ENCODE results near the gene OTOP2.
"Not testable (repeated sequence)": the region's sequence is repeated elsewhere in the genome, so short reads cannot be mapped to it uniquely, and the experiment has no call there.

The OTOP2 gene

DNA sequence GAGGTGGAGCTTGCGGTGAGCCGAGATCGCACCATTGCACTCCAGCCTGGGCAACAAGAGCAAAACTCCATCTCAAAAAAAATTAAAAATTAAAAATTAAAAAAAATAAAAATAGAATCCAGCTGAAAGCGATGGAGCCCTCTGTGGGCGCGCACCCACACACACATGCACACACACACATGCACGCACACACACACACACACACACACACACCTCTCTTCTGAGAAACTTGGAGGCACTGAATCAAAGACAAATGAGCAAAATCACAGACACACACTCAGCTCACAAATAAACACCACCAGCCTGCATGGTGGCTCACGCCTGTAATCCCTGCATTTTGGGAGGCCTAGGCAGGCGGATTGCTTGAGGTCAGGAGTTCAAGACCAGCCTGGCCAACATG lies 21.0 kb upstream of the OTOP2 start:
- DNase-seq = no peak

DNA sequence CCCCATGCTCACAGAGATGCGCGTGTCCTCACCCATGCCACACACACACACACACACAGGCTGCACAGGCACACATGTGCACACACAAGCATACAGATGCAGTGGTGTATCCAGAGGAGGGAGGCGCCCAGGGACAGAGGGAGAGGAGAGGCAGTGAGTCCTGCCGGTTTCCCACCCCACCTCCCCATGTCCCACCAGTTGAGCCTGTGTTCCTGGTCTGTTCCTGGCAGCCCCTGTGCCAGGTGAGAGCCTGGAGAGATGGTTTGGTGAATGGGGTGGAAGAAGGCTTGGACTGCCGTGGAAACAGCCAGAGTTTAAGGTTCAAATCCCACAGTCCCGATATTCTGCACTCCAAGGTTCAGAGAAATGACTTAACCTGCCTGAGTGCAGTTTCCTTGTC lies 20.4 kb upstream of the OTOP2 start:
- DNase-seq = no peak

DNA sequence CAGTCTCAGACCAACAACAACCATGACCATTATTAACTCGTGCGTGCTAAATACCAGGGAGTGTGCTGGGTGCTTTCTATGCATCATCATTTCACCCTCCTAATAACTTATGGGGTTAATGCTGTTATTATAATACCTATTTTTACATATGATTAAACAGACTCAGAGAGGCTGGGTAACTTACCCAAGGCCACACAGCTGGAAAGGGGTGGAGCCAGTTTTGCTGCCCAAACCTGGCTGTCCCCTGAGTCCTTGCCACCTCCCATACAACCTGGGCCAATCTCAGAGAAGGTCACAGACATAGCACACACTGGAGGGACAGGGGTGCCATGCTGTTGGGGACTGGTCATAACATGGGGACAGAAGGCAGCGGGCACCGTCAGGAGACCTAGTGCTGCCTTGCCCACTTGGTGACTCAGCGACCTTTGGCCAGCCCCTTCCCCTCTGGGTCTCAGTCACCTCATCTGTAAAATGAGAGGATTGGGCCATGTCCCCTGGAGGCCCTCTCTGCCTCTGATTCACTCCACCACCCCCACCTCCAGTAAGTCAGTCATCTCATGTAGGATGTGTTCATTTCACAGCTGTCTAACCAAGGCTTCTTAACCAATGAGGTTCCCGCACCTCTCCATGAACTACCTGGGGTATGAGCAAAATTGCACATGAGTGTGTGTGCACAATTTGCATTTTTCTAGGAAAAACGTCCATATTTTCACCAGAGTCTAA lies 19.2 kb upstream of the OTOP2 start:
- no peak for DNase-seq

DNA sequence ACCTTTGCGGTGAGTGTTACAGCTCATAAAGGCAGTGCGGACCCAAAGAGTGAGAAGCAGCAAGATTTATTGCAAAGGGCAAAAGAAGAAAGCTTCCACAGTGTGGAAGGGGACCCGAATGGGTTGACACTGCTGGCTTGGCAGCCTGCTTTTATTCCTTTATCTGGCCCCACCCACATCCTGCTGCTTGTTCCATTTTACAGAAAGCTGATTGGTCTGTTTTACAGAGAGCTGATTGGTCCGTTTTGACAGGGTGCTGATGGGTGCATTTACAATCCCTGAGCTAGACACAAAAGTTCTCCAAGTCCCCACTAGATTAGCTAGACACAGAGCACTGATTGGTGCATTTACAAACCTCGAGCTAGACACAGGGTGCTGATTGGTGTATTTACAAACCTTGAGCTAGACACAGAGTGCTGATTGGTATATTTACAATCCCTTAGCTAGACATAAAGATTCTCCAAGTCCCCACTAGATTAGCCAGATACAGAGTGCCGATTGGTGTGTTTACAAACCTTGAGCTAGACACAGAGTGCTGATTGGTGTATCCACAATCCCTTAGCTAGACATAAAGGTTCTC lies 17.8 kb upstream of the OTOP2 start:
- not testable (repeated sequence) for DNase-seq

DNA sequence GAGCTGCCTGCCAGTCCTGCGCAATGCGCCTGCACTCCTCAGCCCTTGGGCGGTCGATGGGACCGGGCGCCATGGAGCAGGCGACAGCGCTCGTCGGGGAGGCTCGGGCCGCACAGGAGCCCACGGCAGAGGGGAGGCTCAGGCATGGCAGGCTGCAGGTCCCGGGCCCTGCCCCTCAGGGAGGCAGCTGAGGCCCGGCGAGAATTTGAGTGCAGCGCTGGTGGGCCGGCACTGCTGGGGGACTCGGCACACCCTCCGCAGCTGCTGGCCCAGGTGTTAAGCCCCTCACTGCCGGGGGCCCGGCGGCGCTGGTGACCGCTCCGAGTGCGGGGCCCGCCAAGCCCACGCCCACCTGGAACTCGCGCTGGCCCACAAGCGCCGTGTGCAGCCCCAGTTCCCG lies 17.1 kb upstream of the OTOP2 start:
- DNase-seq = no peak

DNA sequence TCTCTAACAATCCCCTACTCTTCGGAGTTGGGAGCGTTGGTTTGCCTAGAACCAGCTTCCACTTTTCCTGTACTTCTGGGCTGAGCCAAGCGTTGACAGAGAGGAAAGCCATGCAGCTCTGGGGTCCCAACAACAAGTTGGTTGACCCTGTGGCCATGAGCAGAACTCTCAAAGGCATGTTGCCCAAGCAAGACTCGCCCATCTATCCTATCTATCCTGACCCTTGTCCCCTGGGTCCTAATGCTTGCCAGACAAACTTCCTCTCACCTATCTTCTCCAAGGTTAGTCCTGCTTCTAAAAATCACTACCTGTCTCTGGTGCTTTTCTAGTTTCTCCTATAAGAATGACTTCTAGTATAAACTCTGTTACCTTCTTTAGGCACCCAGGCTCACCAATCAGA lies 15.0 kb upstream of the OTOP2 start:
- DNase-seq = not testable (repeated sequence)

DNA sequence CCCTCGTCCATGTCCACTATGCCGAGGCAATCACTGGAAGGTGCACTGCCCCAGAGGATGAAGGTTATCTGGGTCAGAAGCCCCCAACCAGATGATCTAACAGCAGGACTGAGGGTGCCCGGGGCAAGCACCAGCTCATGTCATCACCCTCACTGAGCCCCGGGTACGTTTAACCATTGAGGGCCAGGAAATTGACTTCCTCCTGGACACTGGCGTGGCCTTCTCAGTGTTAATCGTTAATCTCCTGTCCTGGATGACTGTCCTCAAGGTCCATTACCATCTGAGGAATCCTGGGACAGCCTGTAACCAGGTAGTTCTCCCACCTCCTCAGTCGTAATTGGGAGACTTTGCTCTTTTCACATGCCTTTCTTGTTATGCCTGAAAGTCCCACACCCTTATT lies 12.7 kb upstream of the OTOP2 start:
- DNase-seq = not testable (repeated sequence)

DNA sequence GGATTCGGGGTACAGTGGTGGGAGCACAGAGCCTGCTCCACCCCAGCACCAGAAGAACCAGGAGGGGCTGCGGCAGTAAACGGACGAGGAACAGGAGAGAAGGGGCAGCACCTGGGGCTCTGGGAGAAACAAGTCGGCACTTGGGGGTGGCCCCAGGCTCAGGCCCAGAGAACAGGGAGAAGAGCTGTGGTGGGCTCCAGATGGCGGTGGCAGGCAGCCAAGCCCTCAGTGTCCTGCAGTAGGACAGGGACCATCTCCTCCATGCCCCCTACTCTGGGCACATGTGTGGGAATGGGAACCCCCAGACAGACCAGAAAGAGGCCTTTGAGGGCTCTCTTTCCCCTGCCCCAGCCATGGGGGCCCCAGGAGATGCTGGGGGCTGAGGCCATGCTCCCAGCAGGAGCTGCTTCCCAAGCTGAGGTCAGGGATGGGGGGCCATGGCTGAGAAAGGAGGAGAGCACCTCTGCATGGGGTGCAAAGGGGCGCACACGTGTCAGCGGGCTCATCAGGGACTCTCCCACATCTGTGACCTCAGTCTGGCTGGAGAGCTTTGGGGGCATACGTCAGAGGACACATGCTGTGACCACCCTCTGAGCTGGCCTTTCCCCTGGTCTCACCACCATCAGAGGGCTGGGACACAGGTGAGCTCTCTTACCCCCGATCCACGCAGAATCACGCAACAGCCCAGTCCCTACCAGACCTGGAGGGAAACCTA lies 7.8 kb upstream of the OTOP2 start:
- no peak for DNase-seq

DNA sequence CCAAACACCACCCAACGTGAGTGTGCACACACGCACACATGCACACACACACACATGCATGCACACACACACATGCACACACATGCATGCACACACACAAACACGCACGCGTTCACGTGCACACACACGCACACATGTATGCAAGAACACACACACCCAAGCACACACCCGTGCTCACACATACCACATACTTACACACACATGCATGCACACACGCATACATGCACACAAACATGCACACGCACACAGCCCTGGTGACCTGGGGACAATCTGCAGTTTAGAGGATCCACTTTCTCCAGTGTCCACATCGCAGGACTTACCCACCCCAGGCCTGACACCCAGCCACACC lies 7.2 kb upstream of the OTOP2 start:
- no peak for DNase-seq

DNA sequence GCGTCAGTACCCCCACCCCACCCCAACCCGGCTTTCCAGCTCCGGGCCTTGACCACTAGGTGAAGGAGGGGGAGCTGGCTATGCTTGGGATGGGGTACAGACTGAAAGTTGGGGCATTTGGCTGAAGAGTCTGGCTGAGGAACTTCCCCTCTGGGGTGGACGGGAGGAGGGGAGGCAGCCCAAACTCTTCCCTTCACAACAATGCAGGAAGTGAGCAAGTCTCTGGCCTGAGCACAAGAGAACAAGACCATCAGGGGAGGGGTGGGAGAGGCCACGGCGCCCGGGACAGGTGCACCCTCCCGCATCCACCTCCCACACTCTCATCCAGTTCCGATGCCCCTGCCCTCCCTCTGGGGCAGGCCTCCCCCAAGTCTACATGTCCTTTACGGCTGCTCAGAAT lies 6.6 kb upstream of the OTOP2 start:
- DNase-seq = no peak

DNA sequence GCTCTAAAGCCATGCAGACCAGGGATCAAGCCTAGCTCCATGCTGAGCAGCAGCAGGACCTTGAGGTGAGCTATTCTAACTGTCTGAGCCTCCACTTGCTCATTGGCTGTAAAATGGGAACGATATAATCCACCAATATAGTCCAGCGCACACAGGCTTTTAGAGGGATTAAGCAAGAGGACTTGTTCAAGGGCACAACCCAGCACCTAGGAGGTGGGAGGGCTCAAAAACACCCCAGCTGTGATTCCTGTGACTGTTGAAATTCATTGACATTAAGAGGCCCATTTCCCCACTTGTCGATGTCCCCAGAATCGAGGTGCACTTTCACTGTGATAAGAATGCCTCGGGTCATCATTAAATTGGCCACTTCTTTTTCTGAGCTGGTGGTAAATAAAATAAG lies 5.2 kb upstream of the OTOP2 start:
- no peak for DNase-seq

DNA sequence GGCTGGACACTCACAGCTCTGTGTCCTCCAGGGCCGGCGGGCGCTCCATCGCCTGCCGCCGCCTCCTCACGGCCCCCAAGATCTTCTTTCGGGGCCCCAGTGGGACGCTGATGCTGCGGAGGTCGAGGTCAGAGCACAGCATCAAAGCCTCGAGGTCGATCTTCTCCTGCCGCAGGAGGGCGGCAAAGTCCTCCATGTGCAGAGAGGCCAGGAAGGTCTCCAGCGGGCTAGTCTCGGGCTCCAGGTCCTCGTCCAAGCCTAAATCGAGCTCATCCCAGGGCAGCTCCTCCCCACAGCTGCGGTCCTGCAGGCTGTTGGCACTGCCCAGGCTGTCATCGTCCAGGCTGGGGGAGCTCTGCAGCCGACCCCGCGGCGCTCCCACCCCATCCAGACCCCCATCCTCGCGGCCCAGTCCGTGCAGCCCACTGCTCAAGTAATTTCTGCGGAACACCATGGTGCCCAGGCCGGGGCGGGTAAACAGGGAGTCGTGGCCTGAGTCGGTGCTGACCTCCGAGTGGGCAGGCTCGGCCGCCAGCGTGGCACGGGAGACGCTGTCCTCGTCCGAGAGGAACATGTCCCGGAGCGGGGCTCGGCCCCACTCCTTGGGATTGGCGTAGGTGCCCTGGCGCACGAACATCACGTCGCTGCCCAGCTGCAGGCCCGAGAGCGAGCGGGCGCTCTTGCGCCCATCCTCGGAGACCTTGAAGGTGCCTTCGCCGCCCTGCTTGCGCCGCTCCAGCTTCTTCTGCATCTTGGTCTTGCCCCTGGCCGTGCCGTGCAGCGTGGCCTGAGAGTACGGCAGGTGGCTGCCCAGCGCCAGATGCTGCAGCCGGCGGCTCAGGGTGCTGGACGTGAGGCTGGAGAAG lies 4.4 kb upstream of the OTOP2 start:
- DNase-seq = no peak

DNA sequence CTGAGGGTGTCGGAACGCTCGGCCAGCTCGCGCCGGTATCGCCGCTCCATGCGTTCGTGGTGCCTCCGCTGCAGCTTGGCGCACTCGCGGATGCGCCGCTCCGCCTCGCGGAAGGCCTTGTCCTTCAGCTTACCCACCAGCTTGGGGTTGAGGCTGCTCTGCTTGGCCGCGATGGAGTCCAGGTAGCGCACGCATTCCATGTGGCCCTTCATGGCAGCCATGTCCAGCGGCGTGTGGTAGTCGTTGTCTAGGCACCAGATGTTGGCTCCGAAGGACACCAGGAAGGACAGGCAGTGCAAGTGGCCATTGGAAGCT lies 3.8 kb upstream of the OTOP2 start:
- DNase-seq = no peak

DNA sequence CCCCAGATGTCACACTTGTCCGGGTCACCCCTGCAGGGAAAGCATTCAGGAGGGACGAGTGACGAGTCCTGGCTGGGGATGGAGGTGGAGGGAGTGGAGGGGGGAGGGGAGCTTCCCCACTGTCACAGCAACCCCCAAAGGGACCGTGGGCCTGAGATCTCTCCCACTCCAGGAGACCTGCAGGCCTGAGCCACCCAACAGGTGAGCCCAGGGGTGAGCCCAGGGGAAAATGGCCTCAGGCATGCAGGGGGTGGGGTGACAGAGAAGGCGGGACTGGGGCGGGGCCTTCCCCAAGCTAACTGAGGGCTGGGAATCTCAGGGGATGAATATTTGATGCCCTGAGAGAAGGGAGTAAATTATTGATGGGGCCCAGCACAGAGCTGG lies 3.4 kb upstream of the OTOP2 start:
- DNase-seq = no peak

DNA sequence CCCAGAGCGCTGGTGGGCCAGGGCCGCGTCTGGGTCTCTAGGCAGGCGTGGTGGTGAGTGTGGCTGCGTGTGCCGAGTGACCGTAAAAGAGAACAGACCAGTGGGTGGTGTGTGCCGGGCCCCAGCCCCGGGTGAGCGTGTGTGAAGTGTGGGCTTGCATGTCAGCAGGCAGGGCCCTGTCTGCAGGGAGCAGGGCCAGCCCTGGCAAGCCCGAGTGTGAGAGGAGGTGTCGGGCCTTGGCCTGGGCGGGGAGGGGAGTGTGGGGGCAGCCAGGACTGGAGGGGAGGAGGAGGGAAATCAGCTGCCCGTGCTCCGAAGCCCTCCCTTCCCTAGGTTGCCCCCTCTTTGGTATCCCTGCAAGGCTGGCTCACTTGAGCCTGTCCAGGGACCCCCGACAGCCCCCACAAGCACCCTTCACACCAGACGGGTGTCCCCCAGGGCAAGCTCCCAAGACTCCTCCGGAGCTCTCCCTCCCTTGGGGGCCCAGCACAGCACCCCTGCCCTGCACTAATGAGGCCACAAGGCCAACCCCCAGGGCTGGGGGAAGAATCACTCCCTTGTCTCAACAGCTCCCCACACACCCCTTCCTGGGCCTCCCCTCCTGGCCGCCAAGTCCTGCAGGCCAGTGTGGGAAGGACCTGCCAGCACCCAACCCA lies 2.9 kb upstream of the OTOP2 start:
- DNase-seq = no peak

DNA sequence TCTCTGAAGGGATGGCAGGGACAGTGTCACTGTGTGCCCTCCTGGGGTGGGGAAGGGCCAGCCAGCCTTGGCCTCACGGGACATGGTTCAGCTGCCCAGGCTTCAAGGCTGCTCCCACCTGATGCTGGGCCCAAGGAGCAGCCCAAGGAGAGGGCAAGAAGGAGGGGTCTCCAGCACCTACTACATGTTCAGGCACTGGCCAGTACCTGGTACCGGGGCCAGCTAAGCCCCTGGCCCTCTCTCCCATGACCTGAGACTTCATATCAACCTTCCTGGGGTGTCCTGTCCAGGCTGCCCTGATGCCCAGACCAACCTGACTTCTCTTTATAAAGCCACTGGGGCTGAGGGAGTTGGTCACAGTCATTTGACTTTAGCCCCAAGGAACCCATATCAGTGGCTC lies 2.3 kb upstream of the OTOP2 start:
- no peak for DNase-seq

DNA sequence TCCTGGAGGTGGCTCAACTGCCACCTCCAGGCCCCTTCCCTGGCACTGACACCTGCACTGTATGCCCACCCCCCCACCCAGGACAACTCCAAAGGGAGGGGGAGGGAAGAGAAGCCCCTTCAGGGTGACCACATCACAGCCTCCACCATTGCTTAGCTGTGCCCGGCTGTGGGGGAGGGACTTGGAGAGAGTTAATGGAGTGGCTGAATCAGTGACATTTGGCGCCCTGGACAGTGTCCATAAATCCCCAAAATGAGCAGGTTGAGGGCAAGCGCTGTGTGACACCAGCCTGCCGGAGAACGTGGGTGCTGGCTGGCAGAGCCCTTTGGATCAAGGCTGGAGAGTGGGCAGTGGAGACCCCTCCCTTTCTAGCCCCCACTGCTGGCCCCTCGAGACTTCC lies 1.9 kb upstream of the OTOP2 start:
- no peak for DNase-seq

DNA sequence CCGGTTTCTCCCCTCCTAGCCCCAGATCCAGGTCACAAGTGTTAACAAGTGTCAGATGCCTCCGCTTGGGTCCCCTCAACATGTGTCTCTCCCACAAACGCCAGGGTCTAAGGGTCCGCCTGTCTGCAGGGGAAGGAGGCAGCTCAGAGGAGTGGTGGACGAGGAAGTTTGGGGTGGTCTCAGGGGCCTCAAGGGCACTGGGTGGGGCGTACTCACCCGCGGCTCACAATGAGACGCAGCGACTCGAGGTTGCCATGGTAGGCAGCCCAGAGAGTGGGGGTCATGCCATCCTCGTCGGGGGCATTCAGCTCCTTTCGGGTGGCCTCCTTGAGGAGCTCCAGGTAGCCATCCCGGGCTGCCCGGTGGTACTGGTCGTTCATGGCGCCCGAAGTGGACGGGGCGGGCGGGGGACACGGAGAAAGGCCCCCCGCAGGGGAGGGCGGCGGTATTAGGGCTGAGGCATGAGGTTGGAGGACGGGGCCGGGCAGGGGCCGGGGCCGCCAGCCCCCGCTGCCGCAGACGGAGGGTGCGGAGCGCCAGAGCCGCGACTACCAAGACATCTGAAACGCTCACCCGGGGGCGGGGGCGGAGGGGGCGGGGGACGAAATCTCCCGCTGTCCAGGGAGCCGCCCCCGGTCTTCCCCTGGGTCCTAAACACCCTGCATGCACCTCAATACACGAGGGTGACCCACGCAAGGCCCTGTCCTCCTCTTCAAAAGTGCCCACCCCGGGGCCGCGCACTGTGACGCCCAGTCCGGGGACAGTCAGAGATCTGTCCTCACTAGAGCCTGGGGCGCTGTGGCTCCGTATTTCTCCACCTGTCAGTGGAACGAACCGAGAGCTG lies 1.2 kb upstream of the OTOP2 start, which contains the start of gene USH1G:
TSS of gene USH1G (minus strand) at position 562 of the 844 bp plus-strand sequence. CDS start at position 380, 182 bp downstream.
- DNase-seq = no peak

DNA sequence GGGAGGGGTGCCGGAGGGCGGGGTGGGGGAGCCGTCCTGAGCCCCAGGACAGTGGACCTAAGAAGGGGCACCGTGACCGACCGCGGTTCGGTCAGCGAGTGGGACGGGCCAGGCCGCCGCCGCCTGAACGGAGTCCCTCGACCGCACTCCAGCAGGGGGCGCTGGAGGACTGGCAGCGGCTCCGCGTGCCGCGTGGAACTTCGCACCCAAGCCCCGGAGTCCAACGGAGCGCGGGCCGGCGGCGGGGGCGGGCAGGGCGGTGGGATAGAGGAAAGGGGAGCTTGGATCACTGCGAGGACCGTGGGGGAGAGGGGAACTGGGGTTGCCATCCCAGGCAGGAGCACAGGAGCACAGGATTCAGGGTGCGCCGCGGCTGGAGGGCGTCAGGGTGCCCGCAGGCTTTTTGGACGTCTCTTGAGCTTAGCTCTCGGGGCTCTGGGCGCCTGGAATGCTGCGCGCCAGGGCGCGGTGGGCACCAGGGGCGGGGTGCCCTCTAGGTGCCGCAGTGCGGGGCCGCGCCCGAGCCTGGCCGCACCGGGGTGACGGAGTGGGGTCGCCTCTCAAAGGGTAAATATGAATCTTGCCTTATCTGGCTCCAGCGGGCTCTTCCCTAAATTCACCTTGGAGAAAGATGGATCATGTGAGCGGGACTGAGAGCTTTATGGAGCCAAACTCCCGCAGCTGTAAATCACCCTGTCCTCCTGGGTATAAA lies 379 bp upstream of the OTOP2 start:
- peak; percentile 56 to 78 for DNase-seq

DNA sequence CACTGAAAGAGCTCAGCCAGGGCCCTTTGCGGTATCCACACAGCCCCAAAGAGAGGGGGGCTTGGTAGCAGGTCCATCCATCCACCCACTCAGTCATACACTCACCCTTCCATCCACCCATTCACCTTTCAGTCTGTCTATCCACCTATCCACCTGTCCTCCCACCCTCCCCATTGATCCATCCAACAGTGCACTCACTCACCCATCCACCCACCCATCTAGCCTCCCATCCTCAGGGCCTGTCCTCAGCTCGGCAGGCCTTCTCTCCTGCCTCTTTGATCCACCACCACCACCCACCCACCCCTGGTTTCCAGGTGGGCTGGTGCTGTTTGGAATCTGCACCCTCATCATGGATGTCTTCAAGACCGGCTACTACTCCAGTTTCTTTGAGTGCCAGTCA lies 1.2 kb downstream of the OTOP2 start:
- no peak for DNase-seq

DNA sequence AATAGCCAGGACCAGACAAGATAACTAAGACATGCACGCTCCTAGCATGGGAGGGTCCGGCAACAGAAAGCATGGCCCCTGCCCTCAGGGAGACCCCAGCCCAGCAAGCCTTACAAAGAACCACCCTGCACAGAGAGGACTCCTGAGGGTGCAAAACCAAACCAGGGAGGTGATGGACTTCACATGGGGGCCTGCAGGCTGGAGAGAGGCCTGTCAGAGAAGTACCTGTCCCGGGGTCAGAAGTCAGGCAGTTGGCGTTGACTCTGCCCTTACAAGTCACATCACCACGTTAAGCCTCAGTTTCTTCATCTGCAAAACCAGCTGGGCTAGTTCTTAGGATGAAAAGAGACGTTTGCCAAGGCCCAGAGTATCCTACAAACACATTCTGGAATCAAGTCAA lies 4.7 kb downstream of the OTOP2 start:
- no peak for DNase-seq
